Heart left ventricle (tissue), 13 donors: ENCODE data around the gene KIAA2012.

ENCODE experiments used
- POLR2A ChIP-seq, 2 donors: fragments of 450-650 bp; IDR thresholded peaks; one replicate each; pipeline ENCODE4 v1.6.1; 2017; ENCODE audit warnings: antibody characterized with exemption in 2 of 2, mild to moderate bottlenecking in 2 of 2, moderate library complexity in 2 of 2
- TF ChIP-seq, protein P1 (sequence below), 12 donors: fragments of 200-600 bp; sonication (generic) in 4 of 12; IDR thresholded peaks; one replicate each; pipeline versions ENCODE4 v1.5.0 to v1.8.0; 2018 to 2022; ENCODE audit warnings: antibody characterized with exemption in 12 of 12, mild to moderate bottlenecking in 5 of 12
- donor health status: ischemic (EF 13 %, LVEDD 7.1; RV severe dilation, severe dysfunction).
- donor health status: DM: no; HTN: yes; CAD: no.
- donor health status: DM: no; HTN: no; CAD: no.
- donor health status: ischemic (EF 25% LVEDD 6.9; RV normal size, moderate dysfunction).
- donor health status: ischemic (EF 25% LVEDD 5.7; RV mildly dilated, moderate dysfunction).
- donor health status: ischemic (EF 35%, LVEDD 5.7; RV mildly dilated, moderate dysfunction).
- donor health status: nonischemic (EF 11% LVEDD 7.7; RV severe dilation, severe dysfunction).
- donor health status: DM: yes; HTN: yes; CAD: no.
- donor health status: PGD.
- donor health status: ischemic (EF 29% LVEDD 5.4; RV normal size, mild dysfunction).
- donor health status: nonischemic (EF 23%, LVEDD 6.1; RV moderate dilation, normal function).

DNA sequence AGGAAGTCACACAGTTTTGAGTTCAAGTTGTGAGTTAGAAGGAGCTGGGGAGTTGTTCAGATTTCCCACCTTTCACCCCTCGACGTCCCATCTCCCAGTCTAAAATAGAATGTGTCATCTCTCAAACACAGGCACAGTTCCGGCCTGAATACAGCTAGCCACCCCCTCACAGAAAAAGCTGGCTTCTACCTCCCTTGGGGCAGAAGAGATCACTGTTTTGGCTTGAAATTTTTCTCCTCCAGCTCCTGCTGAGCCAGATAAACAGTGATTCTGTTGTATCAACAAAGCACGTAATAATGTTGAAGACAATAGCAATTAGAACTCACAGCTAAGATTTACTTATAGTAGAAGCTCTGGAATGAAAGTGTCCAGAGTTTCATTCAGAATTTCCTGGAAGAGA, 74.7 kb downstream of the KIAA2012 start:
- no peak for TF ChIP-seq POLR2A (IDR thresholded peaks at IDR 0.05)
- TF ChIP-seq, protein P1, sequence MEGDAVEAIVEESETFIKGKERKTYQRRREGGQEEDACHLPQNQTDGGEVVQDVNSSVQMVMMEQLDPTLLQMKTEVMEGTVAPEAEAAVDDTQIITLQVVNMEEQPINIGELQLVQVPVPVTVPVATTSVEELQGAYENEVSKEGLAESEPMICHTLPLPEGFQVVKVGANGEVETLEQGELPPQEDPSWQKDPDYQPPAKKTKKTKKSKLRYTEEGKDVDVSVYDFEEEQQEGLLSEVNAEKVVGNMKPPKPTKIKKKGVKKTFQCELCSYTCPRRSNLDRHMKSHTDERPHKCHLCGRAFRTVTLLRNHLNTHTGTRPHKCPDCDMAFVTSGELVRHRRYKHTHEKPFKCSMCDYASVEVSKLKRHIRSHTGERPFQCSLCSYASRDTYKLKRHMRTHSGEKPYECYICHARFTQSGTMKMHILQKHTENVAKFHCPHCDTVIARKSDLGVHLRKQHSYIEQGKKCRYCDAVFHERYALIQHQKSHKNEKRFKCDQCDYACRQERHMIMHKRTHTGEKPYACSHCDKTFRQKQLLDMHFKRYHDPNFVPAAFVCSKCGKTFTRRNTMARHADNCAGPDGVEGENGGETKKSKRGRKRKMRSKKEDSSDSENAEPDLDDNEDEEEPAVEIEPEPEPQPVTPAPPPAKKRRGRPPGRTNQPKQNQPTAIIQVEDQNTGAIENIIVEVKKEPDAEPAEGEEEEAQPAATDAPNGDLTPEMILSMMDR (IDR thresholded peaks at IDR 0.05), result no peak
